ENCODE measurements around the gene FAM20C. TPM values are rescaled to one million over a fixed set of nuclear protein-coding genes. Genes with fewer than 3 reads are reported as not detected.

FAM20C gene
- total and polyA plus RNA-seq, 2 of the 8 experiments (the other 6 are each of a cell fraction or from before 2014, with no cell fraction given): 9.5 to 34.8 TPM

DNA sequence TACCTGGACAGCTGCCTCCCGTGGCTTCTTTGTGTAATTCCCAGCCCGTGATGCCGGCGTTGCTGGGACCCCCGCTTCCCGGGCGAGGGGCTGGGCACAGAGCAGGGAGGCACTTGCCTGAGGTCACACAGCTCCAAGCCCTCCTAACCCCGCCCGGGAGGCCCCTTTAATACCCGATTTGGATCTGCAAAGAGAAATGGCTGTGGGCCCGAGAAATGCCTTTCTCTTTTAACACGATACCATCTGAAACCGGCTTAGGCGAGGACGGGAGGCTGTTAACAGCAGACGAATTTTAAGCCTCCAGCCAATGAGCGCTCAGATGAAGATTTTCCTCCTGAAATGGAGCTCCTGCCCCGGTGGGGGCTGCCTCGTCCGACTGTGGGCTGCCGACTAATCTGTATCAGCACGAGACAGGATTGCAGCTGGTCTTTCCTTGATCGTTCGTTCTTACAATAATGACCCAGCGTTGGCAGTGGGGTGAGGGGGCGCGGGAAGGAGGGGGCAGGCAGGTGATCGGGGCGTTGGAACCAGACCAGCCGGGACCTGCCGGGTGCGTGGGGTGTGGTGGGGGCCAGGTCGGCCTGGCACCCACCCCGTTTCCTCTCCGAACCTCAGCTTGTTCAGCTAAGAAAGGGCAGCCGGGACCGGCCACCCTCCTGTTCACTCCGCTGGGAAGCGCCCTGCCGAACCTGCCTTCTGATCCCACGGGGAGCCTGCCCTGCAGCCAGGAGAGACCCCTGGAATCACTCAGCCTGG, 61.4 kb downstream of the FAM20C start (continued):
- TF ChIP-seq SIN3A (conservative IDR thresholded peaks at IDR 0.05 in 1 of 2, IDR thresholded peaks at IDR 0.05 in 1 of 2; ENCODE audit: low read depth in 1 of 2, low read length in 2 of 2): no peak
